HG02642 (cell line): Measurements from ENCODE around the gene PPP1R1B.
A peak's percentile ranks its signal among the peaks of the same experiment; 100 is the strongest.

Experiments
- ATAC-seq: cut with Tn5 transposase; IDR thresholded peaks from one replicate; pipeline ENCODE4 v1.9.1; 2021; ENCODE audit warnings: mild to moderate bottlenecking; ENCODE audit not compliant: unreplicated experiment, poor library complexity

The PPP1R1B gene

GRCh38 chr17:39631403-39631802 is 4.7 kb downstream of the PPP1R1B start:
- no peak for ATAC-seq

GRCh38 chr17:39632153-39632941 is 5.6 kb downstream of the PPP1R1B start:
- ATAC-seq, result no peak

- ATAC-seq, result no peak
Measured at GRCh38 chr17:39633570-39634183, 6.9 kb downstream of the PPP1R1B start.

- ATAC-seq, result no peak
Measured at GRCh38 chr17:39634384-39634871, 7.7 kb downstream of the PPP1R1B start.

GRCh38 chr17:39635614-39636176 is 8.9 kb downstream of the PPP1R1B start:
- ATAC-seq, result no peak

DNA sequence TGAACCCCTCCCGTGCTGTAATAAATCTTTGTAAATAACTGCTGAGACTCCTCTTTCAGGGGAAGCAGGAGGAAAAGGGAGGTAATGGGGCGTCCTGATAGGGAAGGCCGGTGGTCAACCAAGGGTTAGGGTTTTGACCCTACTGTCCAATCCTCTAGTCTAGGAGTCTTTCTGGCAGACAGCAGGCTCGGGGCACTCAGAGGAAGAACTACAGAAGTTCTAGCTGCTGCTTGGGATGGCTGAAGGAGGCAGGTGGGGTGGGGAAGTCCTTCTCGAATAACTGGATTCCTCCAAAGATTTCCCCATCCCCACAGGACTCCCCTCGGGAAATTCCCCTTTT is 9.8 kb downstream of the PPP1R1B start:
- ATAC-seq, result peak; percentile 19

DNA sequence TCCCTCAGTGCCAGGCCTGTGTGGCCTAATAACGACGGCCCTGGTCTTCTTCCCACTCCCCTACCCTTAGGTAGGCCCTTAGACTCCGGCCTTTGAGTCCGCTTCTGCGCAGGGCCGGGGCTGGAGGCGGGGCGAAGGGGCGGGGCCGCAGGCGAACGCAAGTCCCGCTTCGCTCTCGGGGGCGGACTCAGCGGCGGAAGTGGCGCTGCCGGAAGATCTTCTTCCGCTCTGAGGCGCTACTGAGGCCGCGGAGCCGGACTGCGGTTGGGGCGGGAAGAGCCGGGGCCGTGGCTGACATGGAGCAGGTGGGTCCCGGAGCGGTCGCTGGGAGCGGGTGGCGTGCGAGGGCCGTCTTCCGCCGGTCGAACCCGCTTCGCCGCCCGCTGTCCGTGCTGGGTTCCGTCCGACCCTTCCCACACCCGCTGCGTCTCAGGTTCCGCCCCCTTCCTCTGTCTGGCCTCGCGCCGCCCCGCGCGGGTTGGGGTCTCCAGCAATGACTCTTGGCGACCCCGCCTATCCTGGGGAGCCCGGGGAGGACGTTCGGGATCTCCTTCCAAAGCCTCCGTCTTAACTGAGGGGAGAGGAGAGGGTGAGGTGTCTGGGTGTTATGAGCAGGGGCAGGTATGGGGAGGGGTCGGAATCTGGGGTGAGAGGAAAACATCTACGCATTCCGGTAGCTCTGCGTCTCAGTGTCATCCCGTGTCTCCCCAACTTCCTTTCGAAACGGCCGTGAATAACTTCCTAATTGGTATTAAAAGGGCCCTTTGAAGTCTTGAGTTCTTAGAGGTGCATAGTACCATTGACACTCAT is 10.4 kb downstream of the PPP1R1B start, which contains the start of gene STARD3:
Gene STARD3 (plus strand): TSS at position 218 of the 810 bp plus-strand sequence. CDS start 16,388 bp downstream, outside the sequence.
- ATAC-seq, result peak; percentile 82

DNA sequence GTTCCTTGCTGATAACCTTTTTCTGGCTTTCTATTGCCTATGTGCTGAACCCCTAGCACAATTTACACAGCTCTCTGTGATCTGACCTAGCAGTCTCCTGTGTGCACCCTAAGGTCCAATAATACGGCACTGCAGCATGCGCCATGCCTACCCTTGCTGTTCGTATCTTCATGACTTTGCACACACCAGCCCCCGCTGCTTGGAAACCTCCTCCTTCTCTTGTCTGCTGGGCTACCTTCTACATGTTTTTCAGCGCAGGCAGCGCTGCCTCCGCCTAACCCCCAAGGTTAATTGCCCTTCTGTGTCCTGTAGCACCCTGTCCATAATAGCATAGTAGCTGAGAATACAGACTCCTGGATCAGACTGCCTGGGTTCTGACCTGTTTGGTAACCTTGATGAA is 11.6 kb downstream of the PPP1R1B start:
- ATAC-seq, result no peak

GRCh38 chr17:39639043-39639442 is 12.3 kb downstream of the PPP1R1B start:
- no peak for ATAC-seq

DNA sequence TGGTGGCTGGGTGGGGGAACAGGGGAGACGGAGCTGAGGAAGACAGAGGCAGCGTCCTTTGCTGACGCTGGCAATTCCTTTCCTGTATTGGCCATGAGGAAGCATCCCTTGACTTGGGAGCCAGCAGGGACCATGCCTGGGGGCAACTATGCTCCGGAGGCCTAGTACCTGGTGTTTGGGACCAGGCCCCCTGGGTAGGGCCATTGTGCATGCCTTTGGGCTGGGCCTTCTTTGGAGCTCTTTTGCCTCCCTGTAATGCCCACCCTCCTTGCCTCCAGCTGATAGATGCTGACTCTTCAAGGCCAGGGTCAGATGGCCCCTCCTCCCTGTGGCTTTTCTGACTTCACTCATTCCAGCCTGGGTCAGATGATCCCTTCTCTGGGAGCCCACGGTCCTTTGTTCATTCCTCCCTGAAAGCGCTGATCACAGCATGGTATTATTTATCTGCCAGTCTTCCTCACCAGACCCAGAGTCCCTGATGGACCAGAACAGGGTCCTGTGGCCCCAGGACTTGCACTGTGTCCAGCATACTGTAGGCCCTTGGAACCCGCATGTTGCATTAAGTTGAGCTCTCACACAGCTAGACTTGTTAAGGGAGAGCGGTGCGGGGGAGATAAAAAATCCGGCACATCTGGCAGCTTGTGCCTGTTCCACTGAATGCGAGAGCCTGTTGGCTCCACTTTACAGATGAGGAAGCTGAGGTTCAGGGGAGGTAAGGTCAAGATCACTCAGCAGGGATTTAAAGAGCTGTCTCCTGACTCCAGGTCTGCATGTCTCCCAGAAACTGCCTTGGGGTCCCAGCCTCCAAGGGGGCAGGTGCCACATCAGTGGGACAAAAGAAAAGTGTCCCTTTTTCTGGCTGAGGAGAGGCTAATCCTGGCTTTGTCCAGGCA is 13.1 kb downstream of the PPP1R1B start:
- ATAC-seq, result no peak

- ATAC-seq, result no peak
Measured at GRCh38 chr17:39640591-39641031, 13.9 kb downstream of the PPP1R1B start.

GRCh38 chr17:39641097-39641496 is 14.3 kb downstream of the PPP1R1B start:
- ATAC-seq, result no peak

DNA sequence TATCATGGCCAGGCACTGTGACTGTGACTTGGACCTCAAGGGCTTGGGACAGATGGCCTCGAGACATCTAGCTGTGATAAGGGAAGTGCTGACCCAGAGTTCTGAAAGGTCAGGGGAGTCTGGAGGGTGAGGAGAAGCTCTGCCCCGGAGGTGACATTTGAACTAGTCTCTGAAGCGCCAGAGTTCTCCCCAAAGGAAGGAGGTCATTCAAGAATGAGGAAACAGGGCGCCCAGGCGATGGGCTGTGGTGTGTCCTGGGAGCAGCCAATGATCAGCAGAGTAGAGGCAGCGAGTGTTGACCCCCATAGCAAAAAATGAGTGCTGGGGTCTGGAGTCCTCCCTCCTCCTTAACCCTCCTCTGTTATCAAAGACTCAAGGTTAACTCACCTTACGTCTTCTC is 15.1 kb downstream of the PPP1R1B start:
- no peak for ATAC-seq

GRCh38 chr17:39642291-39643074 is 15.7 kb downstream of the PPP1R1B start:
- no peak for ATAC-seq

DNA sequence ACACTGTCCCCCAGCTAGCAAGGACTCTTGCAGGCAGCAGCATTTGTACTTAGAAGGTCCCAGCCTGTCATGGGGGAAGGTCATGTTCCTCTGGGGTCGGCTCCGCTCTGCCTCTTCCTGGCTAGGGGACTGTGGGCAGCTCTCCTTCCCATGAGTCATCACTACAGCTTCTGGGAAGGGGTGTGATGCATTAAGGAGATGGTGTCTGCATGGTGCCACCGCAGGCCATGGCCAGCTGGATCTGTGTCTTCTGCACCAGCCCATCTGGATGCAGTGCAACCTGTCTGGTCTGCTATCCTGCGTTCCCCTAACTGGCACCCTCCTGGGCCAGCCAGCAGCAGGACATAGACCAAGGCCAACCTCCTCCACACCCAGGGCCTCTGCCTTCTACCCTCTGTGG is 16.5 kb downstream of the PPP1R1B start:
- no peak for ATAC-seq

DNA sequence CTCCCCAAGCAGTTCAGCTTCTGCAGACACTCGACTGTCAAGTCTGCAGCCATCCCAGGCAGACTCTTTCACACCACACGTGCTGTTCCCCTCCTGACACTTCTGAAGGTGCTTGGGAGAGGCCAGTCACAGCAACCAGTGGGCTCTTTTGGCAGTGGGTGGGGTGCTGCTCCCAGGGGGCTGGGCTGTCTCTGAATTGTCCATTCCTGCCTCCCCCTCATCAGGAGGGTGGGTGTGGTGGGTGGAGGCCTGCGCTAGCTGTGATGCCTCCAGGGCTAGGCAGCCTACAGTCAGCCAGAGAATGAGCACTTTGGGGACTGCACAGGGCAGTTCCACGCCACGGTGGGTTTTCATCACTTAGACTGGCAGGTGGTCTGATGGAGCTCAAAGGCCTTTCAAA is 20.5 kb downstream of the PPP1R1B start:
- ATAC-seq, result no peak

DNA sequence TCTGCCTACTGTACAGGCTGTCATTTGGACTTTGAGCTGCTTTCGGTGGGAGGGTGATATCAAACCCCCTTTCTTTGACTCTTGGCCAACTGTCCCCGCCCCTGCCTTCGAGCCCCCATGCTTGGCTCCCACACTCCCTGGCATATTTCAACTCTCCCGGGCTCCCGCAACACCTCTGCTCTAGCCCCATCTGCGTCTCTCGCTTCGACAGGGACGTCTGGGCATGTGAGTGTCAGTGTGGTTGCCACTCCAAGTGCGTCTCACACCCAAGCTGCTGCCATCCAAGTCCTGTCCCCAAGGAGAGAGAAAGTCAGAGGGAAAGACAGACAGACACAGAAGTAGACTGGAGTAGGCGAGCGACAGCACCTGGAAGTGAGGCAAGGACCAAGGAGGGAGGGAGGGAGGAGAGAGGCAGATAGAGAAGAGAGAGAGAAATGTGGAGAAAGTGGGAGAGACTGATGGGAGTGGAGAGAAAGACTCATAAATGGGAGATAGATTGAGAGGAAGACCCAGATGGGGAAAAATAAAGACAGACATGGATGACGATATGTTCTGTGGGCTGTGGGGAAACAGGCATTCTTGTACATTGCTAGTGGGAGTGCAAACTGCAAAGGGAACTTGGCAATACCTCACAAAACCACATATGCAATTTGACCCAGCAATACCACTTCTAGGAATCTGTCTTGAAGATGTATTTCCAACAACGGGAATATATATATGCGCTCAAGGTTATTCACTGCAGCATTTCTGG is 22.0 kb downstream of the PPP1R1B start:
- no peak for ATAC-seq

DNA sequence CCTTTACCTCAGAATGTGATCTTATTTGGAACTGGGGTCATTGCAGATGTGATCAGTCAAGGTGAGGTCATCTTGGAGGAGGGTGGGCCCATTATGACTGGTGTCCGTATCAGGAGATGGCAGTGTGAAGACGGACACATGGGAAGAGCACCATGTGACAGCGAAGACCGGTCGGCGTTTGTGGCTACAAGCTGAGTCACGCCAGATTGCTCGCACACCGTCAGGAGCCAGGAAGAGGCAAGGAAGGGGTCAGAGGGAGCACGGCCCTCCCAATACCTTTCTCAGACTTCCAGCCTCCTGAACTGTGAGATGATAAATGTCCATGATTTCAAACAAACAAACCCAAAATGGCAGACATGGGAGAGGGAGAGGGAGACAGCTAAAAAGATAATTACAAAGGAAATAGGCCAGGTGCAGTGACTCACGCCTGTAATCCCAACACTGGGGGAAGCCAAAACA is 23.4 kb downstream of the PPP1R1B start:
- ATAC-seq, result no peak
